ENCODE results near the gene SRCAP.

GRCh38 chr16:30721167-30721566 lies 22.2 kb downstream of the SRCAP start:
- TF ChIP-seq, protein P1, sequence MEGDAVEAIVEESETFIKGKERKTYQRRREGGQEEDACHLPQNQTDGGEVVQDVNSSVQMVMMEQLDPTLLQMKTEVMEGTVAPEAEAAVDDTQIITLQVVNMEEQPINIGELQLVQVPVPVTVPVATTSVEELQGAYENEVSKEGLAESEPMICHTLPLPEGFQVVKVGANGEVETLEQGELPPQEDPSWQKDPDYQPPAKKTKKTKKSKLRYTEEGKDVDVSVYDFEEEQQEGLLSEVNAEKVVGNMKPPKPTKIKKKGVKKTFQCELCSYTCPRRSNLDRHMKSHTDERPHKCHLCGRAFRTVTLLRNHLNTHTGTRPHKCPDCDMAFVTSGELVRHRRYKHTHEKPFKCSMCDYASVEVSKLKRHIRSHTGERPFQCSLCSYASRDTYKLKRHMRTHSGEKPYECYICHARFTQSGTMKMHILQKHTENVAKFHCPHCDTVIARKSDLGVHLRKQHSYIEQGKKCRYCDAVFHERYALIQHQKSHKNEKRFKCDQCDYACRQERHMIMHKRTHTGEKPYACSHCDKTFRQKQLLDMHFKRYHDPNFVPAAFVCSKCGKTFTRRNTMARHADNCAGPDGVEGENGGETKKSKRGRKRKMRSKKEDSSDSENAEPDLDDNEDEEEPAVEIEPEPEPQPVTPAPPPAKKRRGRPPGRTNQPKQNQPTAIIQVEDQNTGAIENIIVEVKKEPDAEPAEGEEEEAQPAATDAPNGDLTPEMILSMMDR (IDR thresholded peaks at IDR 0.05; ENCODE audit: control extremely low read depth in 1 of 3, insufficient read depth in 1 of 3, low read depth in 1 of 3, low read length in 3 of 3) = no peak
- no peak for TF ChIP-seq RAD21 (IDR thresholded peaks at IDR 0.05 in 1 of 2, conservative IDR thresholded peaks at IDR 0.05 in 1 of 2; ENCODE audit: low read depth in 2 of 2, low read length in 2 of 2)
- TF ChIP-seq CBX8 (IDR thresholded peaks at IDR 0.05; ENCODE audit: borderline replicate concordance, low read depth, low read length) = no peak
- TF ChIP-seq, protein P2, sequence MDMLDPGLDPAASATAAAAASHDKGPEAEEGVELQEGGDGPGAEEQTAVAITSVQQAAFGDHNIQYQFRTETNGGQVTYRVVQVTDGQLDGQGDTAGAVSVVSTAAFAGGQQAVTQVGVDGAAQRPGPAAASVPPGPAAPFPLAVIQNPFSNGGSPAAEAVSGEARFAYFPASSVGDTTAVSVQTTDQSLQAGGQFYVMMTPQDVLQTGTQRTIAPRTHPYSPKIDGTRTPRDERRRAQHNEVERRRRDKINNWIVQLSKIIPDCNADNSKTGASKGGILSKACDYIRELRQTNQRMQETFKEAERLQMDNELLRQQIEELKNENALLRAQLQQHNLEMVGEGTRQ (IDR thresholded peaks at IDR 0.05; ENCODE audit: low read length) = no peak
- TF ChIP-seq KDM5A (IDR thresholded peaks at IDR 0.05; ENCODE audit: low read length) = no peak
- TF ChIP-seq MAX (IDR thresholded peaks at IDR 0.05) = no peak
- TF ChIP-seq ASH2L (IDR thresholded peaks at IDR 0.05; ENCODE audit: low read length) = no peak
- no peak for TF ChIP-seq POLR2AphosphoS5 (IDR thresholded peaks at IDR 0.05; ENCODE audit: low read depth, low read length)

Measured in H1 (cell line).